Heart left ventricle (tissue), 13 donors: ENCODE results near the gene GABRB1.

Experiments used
- POLR2A ChIP-seq, 2 donors: fragments of 450-650 bp; IDR thresholded peaks; one replicate each; pipeline ENCODE4 v1.6.1; 2017; ENCODE audit warnings: antibody characterized with exemption in 2 of 2, mild to moderate bottlenecking in 2 of 2, moderate library complexity in 2 of 2
- TF ChIP-seq, protein P1 (sequence below), 12 donors: fragments of 200-600 bp; sonication (generic) in 4 of 12; IDR thresholded peaks; one replicate each; pipeline versions ENCODE4 v1.5.0 to v1.8.0; 2018 to 2022; ENCODE audit warnings: antibody characterized with exemption in 12 of 12, mild to moderate bottlenecking in 5 of 12
- donor health status: ischemic (EF 13 %, LVEDD 7.1; RV severe dilation, severe dysfunction).
- donor health status: DM: no; HTN: yes; CAD: no.
- donor health status: DM: no; HTN: no; CAD: no.
- donor health status: ischemic (EF 25% LVEDD 6.9; RV normal size, moderate dysfunction).
- donor health status: ischemic (EF 25% LVEDD 5.7; RV mildly dilated, moderate dysfunction).
- donor health status: ischemic (EF 35%, LVEDD 5.7; RV mildly dilated, moderate dysfunction).
- donor health status: nonischemic (EF 11% LVEDD 7.7; RV severe dilation, severe dysfunction).
- donor health status: DM: yes; HTN: yes; CAD: no.
- donor health status: PGD.
- donor health status: ischemic (EF 29% LVEDD 5.4; RV normal size, mild dysfunction).
- donor health status: nonischemic (EF 23%, LVEDD 6.1; RV moderate dilation, normal function).

DNA sequence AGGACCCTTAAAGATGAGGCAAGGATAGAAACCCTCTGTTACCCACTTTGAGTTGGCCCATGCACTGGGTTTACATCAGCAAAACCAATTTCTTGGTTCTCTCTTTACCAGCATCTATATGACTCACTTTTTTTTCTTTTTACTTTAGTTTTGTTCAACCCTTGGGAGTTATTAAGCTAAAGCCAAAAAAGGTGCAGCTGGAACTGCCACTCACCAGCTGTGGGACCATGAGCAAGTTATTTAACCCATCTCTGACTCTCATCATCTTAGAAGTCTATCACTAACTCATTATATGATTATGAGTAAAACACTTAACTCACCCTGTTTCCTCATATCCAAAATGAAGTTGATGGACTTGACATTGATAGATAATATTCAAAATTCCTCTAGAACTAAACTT lies 53.4 kb downstream of the GABRB1 start:
- TF ChIP-seq, protein P1, sequence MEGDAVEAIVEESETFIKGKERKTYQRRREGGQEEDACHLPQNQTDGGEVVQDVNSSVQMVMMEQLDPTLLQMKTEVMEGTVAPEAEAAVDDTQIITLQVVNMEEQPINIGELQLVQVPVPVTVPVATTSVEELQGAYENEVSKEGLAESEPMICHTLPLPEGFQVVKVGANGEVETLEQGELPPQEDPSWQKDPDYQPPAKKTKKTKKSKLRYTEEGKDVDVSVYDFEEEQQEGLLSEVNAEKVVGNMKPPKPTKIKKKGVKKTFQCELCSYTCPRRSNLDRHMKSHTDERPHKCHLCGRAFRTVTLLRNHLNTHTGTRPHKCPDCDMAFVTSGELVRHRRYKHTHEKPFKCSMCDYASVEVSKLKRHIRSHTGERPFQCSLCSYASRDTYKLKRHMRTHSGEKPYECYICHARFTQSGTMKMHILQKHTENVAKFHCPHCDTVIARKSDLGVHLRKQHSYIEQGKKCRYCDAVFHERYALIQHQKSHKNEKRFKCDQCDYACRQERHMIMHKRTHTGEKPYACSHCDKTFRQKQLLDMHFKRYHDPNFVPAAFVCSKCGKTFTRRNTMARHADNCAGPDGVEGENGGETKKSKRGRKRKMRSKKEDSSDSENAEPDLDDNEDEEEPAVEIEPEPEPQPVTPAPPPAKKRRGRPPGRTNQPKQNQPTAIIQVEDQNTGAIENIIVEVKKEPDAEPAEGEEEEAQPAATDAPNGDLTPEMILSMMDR (IDR thresholded peaks at IDR 0.05) = no peak
- TF ChIP-seq POLR2A (IDR thresholded peaks at IDR 0.05) = no peak
